Epithelial cell of esophagus (primary cell): ENCODE measurements around the gene LONP1.

Experiments used
- DNase-seq: peaks from one replicate; pipeline ENCODE4 v3.0.0; 2010; ENCODE audit warnings: low read depth
- H3K4me3 ChIP-seq: 2 replicates; pipeline ENCODE4 v1.5.1; 2011; ENCODE audit warnings: mild to moderate bottlenecking, low read length, control low read depth
- CTCF ChIP-seq: IDR thresholded peaks from 2 replicates; pipeline ENCODE4 v1.5.1; 2011; ENCODE audit warnings: low read depth, mild to moderate bottlenecking, low read length, control low read depth, inconsistent platforms; ENCODE audit not compliant: insufficient read depth; ENCODE audit errors: missing control alignments

LONP1 gene

GRCh38 chr19:5695649-5696195 lies 24.2 kb downstream of the LONP1 start:
- TF ChIP-seq CTCF = no peak
- H3K4me3 ChIP-seq = no peak overlapping the region
- no peak for DNase-seq

GRCh38 chr19:5694956-5695648 lies 24.8 kb downstream of the LONP1 start:
- TF ChIP-seq CTCF = no peak
- no peak overlapping the region for H3K4me3 ChIP-seq
- no peak for DNase-seq

- no peak for TF ChIP-seq CTCF
- no peak for DNase-seq
- no peak overlapping the region for H3K4me3 ChIP-seq
These were observed 25.6 kb downstream of the LONP1 start for GRCh38 chr19:5694167-5694955.

GRCh38 chr19:5693195-5694166 lies 26.5 kb downstream of the LONP1 start:
- no peak for TF ChIP-seq CTCF
- peak; percentile 31 for DNase-seq
- no peak overlapping the region for H3K4me3 ChIP-seq

GRCh38 chr19:5692723-5693194 lies 27.2 kb downstream of the LONP1 start:
- no peak for DNase-seq
- H3K4me3 ChIP-seq = no peak overlapping the region
- TF ChIP-seq CTCF = no peak
